ENCODE measurements around the gene PSMA7. TPM values are rescaled to one million over a fixed set of nuclear protein-coding genes. Genes with fewer than 3 reads are reported as not detected.
A peak's percentile ranks its signal among the peaks of the same experiment; 100 is the strongest.

Gene PSMA7
- total RNA-seq, 1 experiment from 2014 or later = 332 TPM

DNA sequence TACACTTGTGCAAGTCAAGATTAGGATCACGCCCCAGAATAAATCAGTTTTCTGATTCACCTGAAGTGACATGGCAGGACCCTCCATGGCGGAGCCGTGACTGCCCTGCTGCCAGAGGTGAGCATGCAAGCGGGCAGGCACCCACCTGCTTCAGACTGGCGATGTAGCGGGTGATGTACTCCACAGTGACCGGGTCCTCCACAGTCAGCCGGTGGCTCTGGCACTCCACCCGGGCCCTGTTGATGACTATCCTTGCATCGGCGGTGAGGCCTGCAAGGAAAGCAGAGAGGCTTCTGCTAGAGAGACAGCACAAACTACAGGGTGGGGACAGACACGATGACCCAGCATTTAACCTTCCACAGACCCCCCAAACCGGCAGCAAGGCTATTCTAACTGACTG is 3.6 kb downstream of the PSMA7 start:
- no peak overlapping the region for H3K18ac ChIP-seq (ENCODE audit: insufficient read length, low read depth, low read length)
- H3K56ac ChIP-seq (ENCODE audit: insufficient read length, low read depth, low read length) = no peak overlapping the region
- H3T11ph ChIP-seq (ENCODE audit: low read length) = no peak overlapping the region
- Mint-ChIP-seq H3K27me3 (ENCODE audit: low read depth) (no peaks in the 10 kb centered on the region; the same call in 1 of the 2 replicates), H3K4me3 (no peak overlapping the region), H3K9me3 (no peaks in the 10 kb centered on the region; a peak in 1 of 5 replicates), H3K4me1 (peaks cover 17 to 18% of the 10 kb centered on the region in 2 experiments), H3K27ac (peak overlapping the region in 1 of 3 experiments; percentile 40; a peak in 1 of 7 replicates), H3K36me3 (ENCODE audit: insufficient read depth in 1 of 3, low read depth in 3 of 3) (peaks cover 36 to 76% (median 59%) of the 10 kb centered on the region in 3 experiments; a peak in 6 of 7 replicates)
- H3K27me3 ChIP-seq (ENCODE audit: insufficient read depth, low read length) = no peaks in the 10 kb centered on the region
- H4K20me1 ChIP-seq (ENCODE audit: control insufficient read depth, insufficient read depth, insufficient read length) = no peaks in the 10 kb centered on the region
- peaks cover 18% of the 10 kb centered on the region; the same call in 1 of the 2 replicates for H3K79me2 ChIP-seq (ENCODE audit: insufficient read depth, low read length)
- no peak overlapping the region for H2AK5ac ChIP-seq (ENCODE audit: insufficient read length, low read length)
- H4K91ac ChIP-seq (ENCODE audit: insufficient read length, low read depth, low read length) = no peak overlapping the region
- no peak overlapping the region for H2BK15ac ChIP-seq (ENCODE audit: low read depth, low read length)
- TF ChIP-seq, protein P1, sequence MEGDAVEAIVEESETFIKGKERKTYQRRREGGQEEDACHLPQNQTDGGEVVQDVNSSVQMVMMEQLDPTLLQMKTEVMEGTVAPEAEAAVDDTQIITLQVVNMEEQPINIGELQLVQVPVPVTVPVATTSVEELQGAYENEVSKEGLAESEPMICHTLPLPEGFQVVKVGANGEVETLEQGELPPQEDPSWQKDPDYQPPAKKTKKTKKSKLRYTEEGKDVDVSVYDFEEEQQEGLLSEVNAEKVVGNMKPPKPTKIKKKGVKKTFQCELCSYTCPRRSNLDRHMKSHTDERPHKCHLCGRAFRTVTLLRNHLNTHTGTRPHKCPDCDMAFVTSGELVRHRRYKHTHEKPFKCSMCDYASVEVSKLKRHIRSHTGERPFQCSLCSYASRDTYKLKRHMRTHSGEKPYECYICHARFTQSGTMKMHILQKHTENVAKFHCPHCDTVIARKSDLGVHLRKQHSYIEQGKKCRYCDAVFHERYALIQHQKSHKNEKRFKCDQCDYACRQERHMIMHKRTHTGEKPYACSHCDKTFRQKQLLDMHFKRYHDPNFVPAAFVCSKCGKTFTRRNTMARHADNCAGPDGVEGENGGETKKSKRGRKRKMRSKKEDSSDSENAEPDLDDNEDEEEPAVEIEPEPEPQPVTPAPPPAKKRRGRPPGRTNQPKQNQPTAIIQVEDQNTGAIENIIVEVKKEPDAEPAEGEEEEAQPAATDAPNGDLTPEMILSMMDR (conservative IDR thresholded peaks at IDR 0.05) = no peak
- H3K4ac ChIP-seq (ENCODE audit: low read depth, low read length) = no peak overlapping the region
- no CpG with 5 or more reads among the region's 13 CpGs for WGBS (ENCODE audit: extremely low coverage, insufficient read length, low lambda C conversion rate)
- no peak overlapping the region for H4K5ac ChIP-seq (ENCODE audit: insufficient read length, low read depth, low read length)
- no peak overlapping the region for H3K9ac ChIP-seq (ENCODE audit: extremely low read depth, insufficient read length, low read length)
- no peak overlapping the region for H3K14ac ChIP-seq (ENCODE audit: insufficient read depth, low read length)
- H3K23ac ChIP-seq (ENCODE audit: insufficient read length, low read depth, low read length) = no peak overlapping the region
- H3K79me1 ChIP-seq (ENCODE audit: insufficient read depth, low read depth, low read length, poor library complexity, severe bottlenecking) = no peaks in the 10 kb centered on the region
- no peaks in the 10 kb centered on the region for H3K4me1 ChIP-seq (ENCODE audit: insufficient read depth, low read length)
- no peaks in the 10 kb centered on the region for H3K9me3 ChIP-seq (ENCODE audit: control insufficient read depth, low read depth, low read length)
- no peak overlapping the region for H2BK120ac ChIP-seq (ENCODE audit: low read depth, low read length, poor library complexity, severe bottlenecking)
- no peak overlapping the region for H4K8ac ChIP-seq (replicated peaks; ENCODE audit: insufficient read length, low read depth, low read length)
- H2BK20ac ChIP-seq (ENCODE audit: low read depth, low read length, poor library complexity, severe bottlenecking) = no peak overlapping the region
- no peak for DNase-seq
- H2AFZ ChIP-seq (ENCODE audit: low read length) = no peak overlapping the region
- peaks cover 7% of the 10 kb centered on the region for H3K23me2 ChIP-seq (ENCODE audit: insufficient read length, low read depth, low read length, poor library complexity, severe bottlenecking)
- no peak overlapping the region for H3K27ac ChIP-seq (ENCODE audit: insufficient read length, low read depth, low read length)
- H2BK12ac ChIP-seq (ENCODE audit: insufficient read length, low read depth, low read length) = no peak overlapping the region
- no peak overlapping the region for H3K4me2 ChIP-seq (ENCODE audit: insufficient read depth, insufficient read length, low read length)
- H2BK5ac ChIP-seq (ENCODE audit: insufficient read length, low read length) = no peak overlapping the region
